Spleen (tissue), 11 donors: ENCODE results near the gene FLYWCH1. TPM values are rescaled to one million over a fixed set of nuclear protein-coding genes. Genes with fewer than 3 reads are reported as not detected.
"Not testable (repeated sequence)": the region's sequence is repeated elsewhere in the genome, so short reads cannot be mapped to it uniquely, and the experiment has no call there.

ENCODE experiments used
- DNase-seq: peaks from one replicate; pipeline ENCODE4 v3.0.0-alpha.2; 2020
- H3K27ac ChIP-seq, 8 donors: fragments of 200-600 bp; sonication (generic) in 7 of 8; 1 replicate in 4 of 8; 2 replicates in 4 of 8; pipeline versions ENCODE4 v1.5.0 to v1.8.0; 2016 to 2021; ENCODE audit warnings: inconsistent platforms in 4 of 8, mild to moderate bottlenecking in 4 of 8, moderate library complexity in 1 of 8
- H3K27me3 ChIP-seq, 7 donors: fragments of 200-600 bp; sonication (generic) in 6 of 7; replicated peaks in 1 of 7; 1 replicate in 4 of 7; 2 replicates in 3 of 7; pipeline versions ENCODE4 v1.5.0 to v1.8.0; 2016 to 2021; ENCODE audit warnings: inconsistent platforms in 3 of 7, mild to moderate bottlenecking in 1 of 7
- H3K36me3 ChIP-seq, 6 donors: fragments of 200-600 bp; sonication (generic) in 5 of 6; 1 replicate in 4 of 6; 2 replicates in 2 of 6; pipeline versions ENCODE4 v1.5.0 to v1.8.0; 2016 to 2021; ENCODE audit warnings: inconsistent platforms in 2 of 6
- H3K4me1 ChIP-seq, 6 donors: fragments of 200-600 bp; sonication (generic) in 5 of 6; 1 replicate in 3 of 6; 2 replicates in 3 of 6; pipeline versions ENCODE4 v1.5.0 to v1.8.0; 2016 to 2021; ENCODE audit warnings: inconsistent platforms in 3 of 6
- H3K4me3 ChIP-seq, 8 donors: fragments of 200-600 bp; sonication (generic) in 7 of 8; 1 replicate in 4 of 8; 2 replicates in 4 of 8; pipeline versions ENCODE4 v1.5.0 to v1.8.0; 2016 to 2021; ENCODE audit warnings: inconsistent platforms in 4 of 8, mild to moderate bottlenecking in 4 of 8, moderate library complexity in 2 of 8
- H3K9me3 ChIP-seq, 8 donors: fragments of 200-600 bp; sonication (generic) in 7 of 8; 1 replicate in 4 of 8; 2 replicates in 4 of 8; pipeline versions ENCODE4 v1.5.0 to v1.8.0; 2016 to 2021; ENCODE audit warnings: inconsistent platforms in 4 of 8
- POLR2A ChIP-seq, 3 donors: fragments of 450-650 bp; IDR thresholded peaks; one replicate each; pipeline ENCODE4 v1.5.1; 2017; ENCODE audit warnings: antibody characterized with exemption in 3 of 3, mild to moderate bottlenecking in 1 of 3
- POLR2AphosphoS5 ChIP-seq, 3 donors: sonication (generic); formaldehyde crosslinking; IDR thresholded peaks; one replicate each; pipeline ENCODE4 v1.5.1; 2017; ENCODE audit warnings: antibody characterized with exemption in 3 of 3
- WGBS, 5 donors: extraction: QIAGEN DNeasy Blood & Tissue Kit in 3 of 5; methylation state at CpG; one replicate each; pipeline versions ENCODE4 v1.1.5 to v1.1.7; 2013 to 2018; 5-methylcytosine and 5-hydroxymethylcytosine counted together
- intact Hi-C: fragments of 100-400 bp; cut with DNase I; formaldehyde crosslinking; loops from one replicate; pipeline ENCODE4 v1.15.0; 2023; ENCODE audit warnings: low total_unique reads
- polyA plus RNA-seq, 3 donors: library from polyadenylated mRNA; stranded (reverse); fragments of 200-250 nt; gene quantifications; one replicate each; pipeline ENCODE4 v1.2.1, GENCODE V29; 2013
- total RNA-seq, 7 donors: library from RNA; depleted of rRNA in 3 of 7; stranded (reverse); fragments of >200 nt in 3 of 7; fragmentation: NEBNext Ultra II Directional in 4 of 7; extraction: Animal tissue kit (Norgen Biotek cat#: 25700) in 4 of 7; gene quantifications; one replicate each; pipeline versions ENCODE4 v1.1.0 to v1.2.1, GENCODE V29; 2016 to 2021
- TF ChIP-seq, protein P1 (sequence below), 11 experiments: fragments of 200-600 bp in 7 of 11; fragments of 450-650 bp in 4 of 11; sonication (generic) in 4 of 11; IDR thresholded peaks in 8 of 11; conservative IDR thresholded peaks in 3 of 11; 1 replicate in 7 of 11; 2 replicates in 4 of 11; pipeline versions ENCODE4 v1.4.0 to v1.8.0; 2016 to 2021; ENCODE audit warnings: antibody characterized with exemption in 11 of 11, inconsistent platforms in 4 of 11, mild to moderate bottlenecking in 1 of 11
- donor health status: healthy with polysubstance abuse.
- donor health status: DM: no; HTN: no; CAD: no; lungs with moderate emphysema.
- donor health status: DM: no; HTN: no; CAD: no.
- donor health status: Bipolar disorder and iron deficiency.
- donor health status: healthy.
- donor health status: DM: no; HTN: no; CAD: no.
- donor health status: DM: yes; HTN: yes; CAD: no.

The FLYWCH1 gene
- total and polyA plus RNA-seq, 10 donors: 14.0 to 79.3 (median 53.1) TPM

DNA sequence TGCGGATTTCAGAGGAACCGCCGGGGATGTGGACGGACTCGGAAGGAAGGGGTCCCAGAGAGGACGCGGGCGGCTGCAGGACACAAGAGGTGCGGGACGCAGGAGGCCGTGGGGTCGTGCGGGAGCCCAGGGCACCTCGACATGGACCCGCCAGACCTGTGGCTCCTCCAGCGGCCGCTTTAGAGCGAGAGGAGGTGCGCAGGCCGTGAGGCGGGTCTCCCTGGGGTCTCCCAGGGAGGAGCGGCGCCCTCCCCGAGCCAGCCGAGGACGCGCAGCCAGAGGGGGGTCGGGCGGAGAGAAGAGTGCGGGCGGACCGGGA, 6.8 kb upstream of the FLYWCH1 start:
- H3K27me3 ChIP-seq: no peaks in the 10 kb centered on the region

DNA sequence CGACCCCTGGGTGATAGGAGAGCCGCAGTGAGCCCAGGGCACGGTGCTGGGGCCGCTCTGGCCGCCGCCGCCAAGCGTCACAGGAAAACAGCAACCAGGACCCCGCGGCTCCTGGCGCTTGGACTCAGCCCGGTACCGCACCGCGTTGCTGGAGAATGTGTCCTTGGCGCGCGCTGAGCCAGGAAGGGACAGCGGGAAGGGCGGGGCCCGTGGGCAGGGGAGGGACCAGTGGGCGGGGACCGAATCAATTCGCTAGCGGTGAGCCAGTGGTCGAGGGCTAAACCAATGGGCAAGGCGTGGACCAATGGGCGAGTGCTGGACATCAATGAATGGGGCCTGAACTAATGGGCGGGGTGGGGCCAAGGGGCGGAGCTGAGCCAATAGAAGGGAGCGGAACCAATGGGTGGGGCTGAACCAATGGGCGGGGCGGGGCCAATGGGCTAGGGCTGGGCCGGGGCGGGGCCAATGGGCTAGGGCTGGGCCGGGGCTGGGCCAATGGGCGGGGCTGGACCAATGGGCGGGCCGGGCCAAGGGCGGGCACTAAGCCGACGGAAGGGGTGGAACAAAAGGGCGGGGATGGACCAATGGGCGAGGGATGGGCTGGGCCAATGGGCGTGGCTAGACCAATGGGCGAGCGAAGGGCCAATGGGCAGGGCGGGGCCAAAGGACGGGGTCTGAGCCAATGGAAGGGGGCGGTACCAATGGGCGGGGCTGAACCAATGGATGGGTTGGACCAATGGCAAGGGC, 6.3 kb upstream of the FLYWCH1 start:
- H3K27me3 ChIP-seq: no peaks in the 10 kb centered on the region
- DNase-seq: peak; percentile 97
- WGBS, 5 donors: 0 to 1% (median 1%) methylated on average over 33 to 50 of the region's 51 CpGs
- TF ChIP-seq POLR2AphosphoS5 (IDR thresholded peaks at IDR 0.05) (peak; percentile 99), POLR2A (IDR thresholded peaks at IDR 0.05) (peak in 2 of 3 donors; percentile 71 to 94)
- TF ChIP-seq, protein P1, sequence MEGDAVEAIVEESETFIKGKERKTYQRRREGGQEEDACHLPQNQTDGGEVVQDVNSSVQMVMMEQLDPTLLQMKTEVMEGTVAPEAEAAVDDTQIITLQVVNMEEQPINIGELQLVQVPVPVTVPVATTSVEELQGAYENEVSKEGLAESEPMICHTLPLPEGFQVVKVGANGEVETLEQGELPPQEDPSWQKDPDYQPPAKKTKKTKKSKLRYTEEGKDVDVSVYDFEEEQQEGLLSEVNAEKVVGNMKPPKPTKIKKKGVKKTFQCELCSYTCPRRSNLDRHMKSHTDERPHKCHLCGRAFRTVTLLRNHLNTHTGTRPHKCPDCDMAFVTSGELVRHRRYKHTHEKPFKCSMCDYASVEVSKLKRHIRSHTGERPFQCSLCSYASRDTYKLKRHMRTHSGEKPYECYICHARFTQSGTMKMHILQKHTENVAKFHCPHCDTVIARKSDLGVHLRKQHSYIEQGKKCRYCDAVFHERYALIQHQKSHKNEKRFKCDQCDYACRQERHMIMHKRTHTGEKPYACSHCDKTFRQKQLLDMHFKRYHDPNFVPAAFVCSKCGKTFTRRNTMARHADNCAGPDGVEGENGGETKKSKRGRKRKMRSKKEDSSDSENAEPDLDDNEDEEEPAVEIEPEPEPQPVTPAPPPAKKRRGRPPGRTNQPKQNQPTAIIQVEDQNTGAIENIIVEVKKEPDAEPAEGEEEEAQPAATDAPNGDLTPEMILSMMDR (IDR thresholded peaks at IDR 0.05 in 8 of 11, conservative IDR thresholded peaks at IDR 0.05 in 3 of 11): no peak
- H3K4me1 ChIP-seq: peaks cover 12 to 39% (median 24%) of the 10 kb centered on the region in 6 donors
- H3K9me3 ChIP-seq: no peaks in the 10 kb centered on the region
- intact Hi-C loops: no loop called here
- peaks cover 0 to 7% (median 0%) of the 10 kb centered on the region in 6 donors for H3K36me3 ChIP-seq
- H3K27ac ChIP-seq: peak overlapping the region; percentile 83 to 94 (median 90)
- peak overlapping the region; percentile 37 to 88 (median 80) for H3K4me3 ChIP-seq

More for the DNA sequence above, 6.8 kb upstream of the FLYWCH1 start:
- no peak for DNase-seq
- peak overlapping the region; percentile 37 to 88 (median 80) for H3K4me3 ChIP-seq
- H3K36me3 ChIP-seq: peaks cover 0 to 13% (median 0%) of the 10 kb centered on the region in 6 donors
- TF ChIP-seq POLR2A (IDR thresholded peaks at IDR 0.05): no peak
- TF ChIP-seq, protein P1 (IDR thresholded peaks at IDR 0.05 in 8 of 11, conservative IDR thresholded peaks at IDR 0.05 in 3 of 11): no peak
- TF ChIP-seq POLR2AphosphoS5 (IDR thresholded peaks at IDR 0.05): no peak
- H3K4me1 ChIP-seq: peaks cover 12 to 39% (median 24%) of the 10 kb centered on the region in 6 donors
- WGBS, 5 donors: 0 to 1% (median 0%) methylated on average over 17 to 32 of the region's 32 CpGs
- intact Hi-C loops: no loop called here
- H3K27ac ChIP-seq: peak overlapping the region; percentile 83 to 94 (median 90)
- H3K9me3 ChIP-seq: no peaks in the 10 kb centered on the region

DNA sequence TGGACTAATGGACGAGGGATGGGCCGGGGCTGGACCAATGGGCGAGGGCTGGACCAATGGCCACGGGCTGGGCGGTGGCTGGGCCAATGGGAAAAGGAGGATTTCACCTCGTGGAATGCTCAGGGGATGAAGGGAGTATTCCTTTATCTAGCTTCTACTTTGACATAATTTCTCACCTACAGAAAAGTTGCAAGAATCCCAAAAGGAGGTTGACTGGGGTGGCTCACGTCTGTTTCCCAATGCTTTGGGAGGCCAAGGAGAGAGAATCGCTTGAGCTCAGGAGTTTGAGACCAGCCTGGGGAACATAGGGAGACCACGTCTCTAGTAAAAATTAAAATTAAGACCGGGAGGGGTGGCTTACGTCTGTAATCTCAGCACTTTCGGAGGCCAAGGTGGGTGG, 5.7 kb upstream of the FLYWCH1 start:
- H3K4me3 ChIP-seq: peak overlapping the region in 3 of 8 donors; percentile 74 to 88 (median 86)
- peak overlapping the region in 4 of 8 donors; percentile 34 to 91 (median 52) for H3K27ac ChIP-seq
- no peaks in the 10 kb centered on the region for H3K27me3 ChIP-seq
- TF ChIP-seq POLR2A (IDR thresholded peaks at IDR 0.05): no peak
- no peak for TF ChIP-seq POLR2AphosphoS5 (IDR thresholded peaks at IDR 0.05)
- TF ChIP-seq, protein P1 (IDR thresholded peaks at IDR 0.05 in 8 of 11, conservative IDR thresholded peaks at IDR 0.05 in 3 of 11): no peak
- peaks cover 12 to 43% (median 26%) of the 10 kb centered on the region in 6 donors for H3K4me1 ChIP-seq
- no peak for DNase-seq
- H3K36me3 ChIP-seq: peaks cover 0 to 2% (median 0%) of the 10 kb centered on the region in 6 donors
- intact Hi-C loops: no loop called here
- 23 to 33% (median 27%) methylated on average over 12 of the region's 12 CpGs for WGBS, 5 donors
- H3K9me3 ChIP-seq: no peaks in the 10 kb centered on the region

DNA sequence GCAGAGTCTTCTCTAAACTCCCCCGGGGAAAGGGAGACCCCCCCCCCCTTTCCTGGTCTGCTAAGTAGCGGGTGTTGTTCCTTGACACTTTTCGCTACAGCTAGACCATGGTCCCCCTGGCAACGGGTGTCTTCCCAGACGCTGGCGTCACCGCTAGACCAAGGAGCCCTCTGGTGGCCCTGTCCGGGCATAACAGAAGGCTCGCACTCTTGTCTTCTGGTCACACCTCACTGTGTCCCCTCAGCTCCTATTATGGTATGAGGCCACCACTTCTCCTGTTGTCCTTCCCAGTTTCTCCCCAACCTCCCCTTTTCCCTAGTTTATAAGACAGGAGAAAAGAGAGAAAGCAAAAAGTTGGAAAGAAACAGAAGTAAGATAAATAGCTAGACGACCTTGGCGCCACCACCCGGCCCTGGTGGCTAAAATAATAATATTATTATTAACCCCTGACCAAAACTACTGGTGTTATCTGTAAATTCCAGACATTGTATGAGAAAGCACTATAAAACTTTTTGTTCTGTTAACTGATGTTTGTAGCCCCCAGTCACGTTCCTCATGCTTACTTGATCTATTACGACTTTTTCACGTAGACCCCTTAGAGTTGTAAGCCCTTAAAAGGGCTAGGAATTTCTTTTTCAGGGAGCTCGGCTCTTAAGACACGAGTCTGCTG, 4.5 kb upstream of the FLYWCH1 start:
- H3K9me3 ChIP-seq, H3K27ac ChIP-seq, H3K27me3 ChIP-seq, intact Hi-C loops, H3K36me3 ChIP-seq, H3K4me3 ChIP-seq: not testable (repeated sequence)
- 16 to 26% (median 20%) methylated on average over 15 to 17 of the region's 17 CpGs for WGBS, 5 donors
- TF ChIP-seq, protein P1 (IDR thresholded peaks at IDR 0.05 in 8 of 11, conservative IDR thresholded peaks at IDR 0.05 in 3 of 11): peak in 10 of 11 experiments; percentile 48 to 83 (median 64)
- H3K4me1 ChIP-seq: peaks cover 12 to 51% (median 32%) of the 10 kb centered on the region in 6 donors
- peak; percentile 78 for DNase-seq
